B cell (primary cell): Measurements from ENCODE around the gene INF2. TPM values are rescaled to one million over a fixed set of nuclear protein-coding genes. Genes with fewer than 3 reads are reported as not detected.
A peak's percentile ranks its signal among the peaks of the same experiment; 100 is the strongest.

ENCODE experiments used
- ATAC-seq: fragments of 200-7000 bp; cut with Tn5 transposase; one replicate; pipeline ENCODE4 v1.10.0; 2021; ENCODE audit warnings: low read depth, mild to moderate bottlenecking, moderate number of reproducible peaks, moderate library complexity
- CTCF ChIA-PET: fragments of 350-600 bp; sonication (Branson Sonifier 250); formaldehyde crosslinking; loops from one replicate; lab custom pipeline; 2021; ENCODE audit warnings: antibody characterized with exemption, inconsistent platforms; lab: Charles Lee
- POLR2A ChIA-PET: fragments of 350-600 bp; sonication (Branson Sonifier 250); formaldehyde crosslinking; loops from one replicate; lab custom pipeline; 2021; ENCODE audit warnings: antibody characterized with exemption; lab: Charles Lee
- DNase-seq: peaks from one replicate; pipeline ENCODE4 v3.0.0; 2013
- H2AFZ ChIP-seq: 2 replicates; pipeline ENCODE4 v1.6.1; 2012; ENCODE audit warnings: mild to moderate bottlenecking, low read depth, low read length; ENCODE audit not compliant: insufficient read depth, poor library complexity, severe bottlenecking
- H3K27ac ChIP-seq, 2 donors: 1 replicate in 1 of 2; 2 replicates in 1 of 2; pipeline ENCODE4 v1.5.1; 2012 to 2013; ENCODE audit warnings: low read length in 2 of 2, mild to moderate bottlenecking in 2 of 2, moderate library complexity in 1 of 2
- H3K27me3 ChIP-seq, 4 experiments: fragments of 200-600 bp in 1 of 4; sonication (generic) in 1 of 4; replicated peaks in 1 of 4; 1 replicate in 2 of 4; 2 replicates in 2 of 4; pipeline versions ENCODE4 v1.6.1 to v1.7.0; 2013 to 2016; ENCODE audit warnings: low read length in 3 of 4, mild to moderate bottlenecking in 2 of 4, mixed read lengths in 1 of 4, moderate library complexity in 1 of 4; ENCODE audit not compliant: insufficient read depth in 4 of 4, control insufficient read depth in 3 of 4; ENCODE audit errors: control extremely low read depth in 1 of 4
- H3K36me3 ChIP-seq, 2 experiments: replicated peaks in 1 of 2; 1 replicate in 1 of 2; 2 replicates in 1 of 2; pipeline versions ENCODE4 v1.6.1 to v1.7.1; 2013; ENCODE audit warnings: low read length in 1 of 2; ENCODE audit not compliant: insufficient read depth in 2 of 2, control insufficient read depth in 1 of 2; ENCODE audit errors: control extremely low read depth in 1 of 2, extremely low read depth in 1 of 2
- H3K4me1 ChIP-seq, 2 donors: fragments of 200-600 bp in 1 of 2; sonication (generic) in 1 of 2; 1 replicate in 1 of 2; 2 replicates in 1 of 2; pipeline versions ENCODE4 v1.5.1 to v1.6.1; 2013 to 2017; ENCODE audit warnings: low read length in 2 of 2; ENCODE audit not compliant: control insufficient read depth in 2 of 2, insufficient read depth in 2 of 2
- H3K4me2 ChIP-seq: replicated peaks from 2 replicates; pipeline ENCODE3; 2012; ENCODE audit warnings: mild to moderate bottlenecking, low read depth, low read length; ENCODE audit not compliant: poor library complexity, severe bottlenecking
- H3K4me3 ChIP-seq, 5 experiments: fragments of 200-600 bp in 1 of 5; sonication (generic) in 1 of 5; 1 replicate in 3 of 5; 2 replicates in 2 of 5; pipeline versions ENCODE4 v1.5.1 to v1.7.0; 2011 to 2016; ENCODE audit warnings: low read length in 4 of 5, mild to moderate bottlenecking in 4 of 5, low read depth in 2 of 5, control low read depth in 1 of 5, moderate library complexity in 1 of 5; ENCODE audit not compliant: insufficient read depth in 1 of 5; ENCODE audit errors: control extremely low read depth in 1 of 5, extremely low read depth in 1 of 5
- H3K79me2 ChIP-seq: fragments of 200-600 bp; sonication (generic); one replicate; pipeline ENCODE4 v1.6.0; 2016; ENCODE audit warnings: low read length; ENCODE audit not compliant: control insufficient read depth, insufficient read depth
- H3K9ac ChIP-seq: fragments of 200-600 bp; sonication (generic); 2 replicates; pipeline ENCODE4 v1.6.1; 2017; ENCODE audit warnings: mild to moderate bottlenecking, low read length, moderate library complexity
- H3K9me3 ChIP-seq, 3 donors: one replicate each; pipeline versions ENCODE4 v1.6.1 to v1.7.1; 2013; ENCODE audit warnings: low read length in 2 of 3; ENCODE audit not compliant: control insufficient read depth in 2 of 3, insufficient read depth in 1 of 3; ENCODE audit errors: control extremely low read depth in 1 of 3
- H4K20me1 ChIP-seq: 2 replicates; pipeline ENCODE4 v1.6.0; 2012; ENCODE audit warnings: mild to moderate bottlenecking, low read length; ENCODE audit not compliant: insufficient read depth, control insufficient read depth, poor library complexity, severe bottlenecking
- H3K27ac Mint-ChIP-seq: one replicate; pipeline ENCODE4 v1.8.0; 2021; ENCODE audit warnings: mixed read lengths
- H3K27me3 Mint-ChIP-seq: one replicate; pipeline ENCODE4 v1.8.0; 2021; ENCODE audit warnings: mixed read lengths
- H3K4me1 Mint-ChIP-seq: one replicate; pipeline ENCODE4 v1.8.0; 2021; ENCODE audit warnings: mixed read lengths
- H3K4me3 Mint-ChIP-seq: one replicate; pipeline ENCODE4 v1.8.0; 2021; ENCODE audit warnings: mixed read lengths
- H3K9me3 Mint-ChIP-seq: one replicate; pipeline ENCODE4 v1.8.0; 2022; ENCODE audit warnings: mixed read lengths; ENCODE audit not compliant: insufficient read depth
- EZH2 ChIP-seq: IDR thresholded peaks from 2 replicates; pipeline ENCODE4 v1.6.1; 2012; ENCODE audit warnings: borderline replicate concordance, low read depth, mild to moderate bottlenecking, moderate library complexity, low read length; ENCODE audit not compliant: insufficient read depth, poor library complexity, severe bottlenecking
- WGBS: methylation state at CpG from one replicate; pipeline ENCODE4 v1.1.5; 2013; ENCODE audit warnings: missing lambda C conversion rate; ENCODE audit not compliant: insufficient coverage; 5-methylcytosine and 5-hydroxymethylcytosine counted together
- intact Hi-C: fragments of 100-400 bp; cut with micrococcal nuclease; formaldehyde crosslinking; loops from one replicate; pipeline ENCODE4 v1.10.0; 2022
- polyA plus RNA-seq: library from polyadenylated mRNA; depleted of rRNA; stranded (reverse); fragments of >200 nt; gene quantifications from 2 replicates; pipeline ENCODE4 v1.2.3, GENCODE V29; 2012
- total RNA-seq, 2 donors: library from RNA; stranded (reverse); fragments of 120-200 nt in 1 of 2; gene quantifications; 1 replicate in 1 of 2; 2 replicates in 1 of 2; pipeline versions ENCODE4 v1.2.3 to v1.2.4, GENCODE V29; 2013 to 2022
- TF ChIP-seq, protein P1 (sequence below): fragments of 200-600 bp; IDR thresholded peaks from one replicate; pipeline ENCODE4 v1.8.0; 2022; ENCODE audit warnings: antibody characterized with exemption, mild to moderate bottlenecking

Gene INF2
- total and polyA plus RNA-seq, 2 donors (not counting 1 experiment from before 2014, with no cell fraction given), result 90.2 to 100 TPM

DNA sequence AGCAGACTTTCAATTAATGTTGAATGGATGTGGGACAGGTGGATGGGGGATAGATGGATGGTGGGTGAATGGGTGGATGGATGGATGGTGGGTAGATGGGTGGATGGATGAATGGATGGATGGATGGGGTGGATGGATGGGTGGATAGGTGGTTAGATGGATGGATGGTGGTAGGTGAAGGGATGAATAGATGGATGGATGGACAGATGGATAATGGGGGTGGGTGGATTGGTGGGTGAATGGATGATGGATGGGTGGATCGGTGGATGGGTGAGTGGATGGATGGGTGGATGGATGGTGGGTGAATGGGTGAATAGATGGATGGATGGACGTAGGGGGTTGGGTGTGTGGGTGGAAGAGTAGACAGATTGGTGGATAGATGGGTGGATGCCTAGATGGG is 14.0 kb upstream of the INF2 start:
- H3K4me1 ChIP-seq, result peaks cover 23 to 41% of the 10 kb centered on the region in 2 donors
- no peak overlapping the region for H3K27ac ChIP-seq
- H3K4me2 ChIP-seq, result no peak overlapping the region
- H3K4me3 ChIP-seq, result no peak overlapping the region
- DNase-seq (no peak), ATAC-seq (no peak)
- H3K4me3 Mint-ChIP-seq, result peak overlapping the region; percentile 8
- no peaks in the 10 kb centered on the region for H3K27me3 ChIP-seq
- ChIA-PET POLR2A (no interaction called here), CTCF (interaction anchor here (1.2 to 6.8 kb wide), 3 partner anchors 10 to 33 kb away, joined by 4 to 64 read pairs (median 9); no protein-coding TSS in a partner anchor)
- H3K36me3 ChIP-seq, result no peaks in the 10 kb centered on the region
- peak overlapping the region; percentile 57 for H3K27ac Mint-ChIP-seq
- no peak overlapping the region for H2AFZ ChIP-seq
- no peak overlapping the region for H3K9ac ChIP-seq
- H3K79me2 ChIP-seq, result no peaks in the 10 kb centered on the region
- H3K9me3 Mint-ChIP-seq, result peaks cover 9% of the 10 kb centered on the region
- H4K20me1 ChIP-seq, result no peaks in the 10 kb centered on the region
- WGBS, result 96% methylated on average over 2 of the region's 2 CpGs
- peaks cover 0 to 15% (median 7%) of the 10 kb centered on the region in 3 donors for H3K9me3 ChIP-seq
- peaks cover 33% of the 10 kb centered on the region for H3K4me1 Mint-ChIP-seq
- TF ChIP-seq EZH2, result no peak
- TF ChIP-seq, protein P1, sequence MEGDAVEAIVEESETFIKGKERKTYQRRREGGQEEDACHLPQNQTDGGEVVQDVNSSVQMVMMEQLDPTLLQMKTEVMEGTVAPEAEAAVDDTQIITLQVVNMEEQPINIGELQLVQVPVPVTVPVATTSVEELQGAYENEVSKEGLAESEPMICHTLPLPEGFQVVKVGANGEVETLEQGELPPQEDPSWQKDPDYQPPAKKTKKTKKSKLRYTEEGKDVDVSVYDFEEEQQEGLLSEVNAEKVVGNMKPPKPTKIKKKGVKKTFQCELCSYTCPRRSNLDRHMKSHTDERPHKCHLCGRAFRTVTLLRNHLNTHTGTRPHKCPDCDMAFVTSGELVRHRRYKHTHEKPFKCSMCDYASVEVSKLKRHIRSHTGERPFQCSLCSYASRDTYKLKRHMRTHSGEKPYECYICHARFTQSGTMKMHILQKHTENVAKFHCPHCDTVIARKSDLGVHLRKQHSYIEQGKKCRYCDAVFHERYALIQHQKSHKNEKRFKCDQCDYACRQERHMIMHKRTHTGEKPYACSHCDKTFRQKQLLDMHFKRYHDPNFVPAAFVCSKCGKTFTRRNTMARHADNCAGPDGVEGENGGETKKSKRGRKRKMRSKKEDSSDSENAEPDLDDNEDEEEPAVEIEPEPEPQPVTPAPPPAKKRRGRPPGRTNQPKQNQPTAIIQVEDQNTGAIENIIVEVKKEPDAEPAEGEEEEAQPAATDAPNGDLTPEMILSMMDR, result no peak
- H3K27me3 Mint-ChIP-seq, result no peaks in the 10 kb centered on the region
- intact Hi-C loops, result no loop called here

DNA sequence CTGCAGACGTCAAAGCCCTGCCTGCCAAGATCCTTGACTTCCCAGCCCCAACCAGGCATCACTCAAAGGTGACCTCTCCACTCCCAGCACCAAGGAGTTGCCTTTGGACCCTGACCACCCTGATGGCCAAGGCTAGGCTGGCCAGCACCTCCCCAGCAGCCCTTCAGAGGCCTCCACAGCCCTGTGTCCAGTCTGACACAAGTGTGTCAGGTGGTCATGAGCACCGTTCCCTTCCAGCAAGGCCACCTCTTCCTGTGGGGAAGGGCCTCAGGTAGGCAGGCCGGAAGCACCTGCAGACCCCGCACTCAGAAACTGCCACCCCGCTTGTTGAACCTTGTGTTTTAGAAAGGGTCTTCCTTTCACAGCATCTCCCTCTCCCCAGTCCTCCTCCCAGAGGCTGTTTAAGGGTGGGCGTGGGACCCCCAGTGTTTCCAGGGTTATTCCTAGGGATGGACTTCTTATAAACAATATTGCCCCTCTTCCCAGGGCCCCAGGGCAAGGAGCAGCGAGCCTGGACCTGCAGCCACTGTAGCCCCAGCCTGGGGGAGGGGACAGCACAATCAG is 13.2 kb upstream of the INF2 start:
- H3K9ac ChIP-seq, result no peak overlapping the region
- Mint-ChIP-seq H3K27me3 (no peaks in the 10 kb centered on the region), H3K4me1 (peaks cover 40% of the 10 kb centered on the region), H3K4me3 (peak overlapping the region; percentile 49), H3K27ac (peak overlapping the region; percentile 24), H3K9me3 (peaks cover 9% of the 10 kb centered on the region)
- H3K36me3 ChIP-seq, result no peaks in the 10 kb centered on the region
- no peaks in the 10 kb centered on the region for H3K79me2 ChIP-seq
- DNase-seq (no peak), ATAC-seq (no peak)
- no peak overlapping the region for H3K4me3 ChIP-seq
- intact Hi-C loops, result no loop called here
- H3K4me1 ChIP-seq, result peaks cover 30 to 48% of the 10 kb centered on the region in 2 donors
- 100% methylated on average over 1 of the region's 7 CpGs for WGBS
- H3K9me3 ChIP-seq, result peaks cover 0 to 18% (median 7%) of the 10 kb centered on the region in 3 donors
- no peak for TF ChIP-seq EZH2
- TF ChIP-seq, protein P1, result no peak
- no peaks in the 10 kb centered on the region for H4K20me1 ChIP-seq
- CTCF ChIA-PET, result interaction anchor here (1.2 to 6.8 kb wide), 2 partner anchors 11 to 19 kb away, joined by 9 to 64 read pairs; no protein-coding TSS in a partner anchor
- no peak overlapping the region for H3K27ac ChIP-seq
- H3K4me2 ChIP-seq, result no peak overlapping the region
- H2AFZ ChIP-seq, result no peak overlapping the region
- no peaks in the 10 kb centered on the region for H3K27me3 ChIP-seq
- POLR2A ChIA-PET, result interaction anchor here (1.0 to 2.9 kb wide), 4 partner anchors 10 to 77 kb away, joined by 9 to 23 read pairs (median 14); partner anchors contain the start of gene SIVA1
